Neural crest cell (in vitro differentiated cells): ENCODE data around the gene P2RX3. TPM values are rescaled to one million over a fixed set of nuclear protein-coding genes. Genes with fewer than 3 reads are reported as not detected.

Experiments used
- DNase-seq: peaks from one replicate; pipeline ENCODE4 v3.0.0; 2021; ENCODE audit warnings: low read depth, mixed read lengths, low spot score
- H3K27ac Mint-ChIP-seq: one replicate; pipeline ENCODE4 v1.8.0; 2021; ENCODE audit warnings: mild to moderate bottlenecking, mixed read lengths; ENCODE audit not compliant: unreplicated experiment
- H3K27me3 Mint-ChIP-seq: 2 replicates; pipeline ENCODE4 v1.8.0; 2021; ENCODE audit warnings: low read depth, mild to moderate bottlenecking, mixed read lengths
- H3K36me3 Mint-ChIP-seq: 2 replicates; pipeline ENCODE4 v1.8.0; 2021; ENCODE audit warnings: low read depth, mild to moderate bottlenecking, mixed read lengths
- H3K4me1 Mint-ChIP-seq: 2 replicates; pipeline ENCODE4 v1.8.0; 2021; ENCODE audit warnings: mixed read lengths
- H3K4me3 Mint-ChIP-seq: one replicate; pipeline ENCODE4 v1.8.0; 2021; ENCODE audit warnings: mild to moderate bottlenecking, mixed read lengths
- H3K9me3 Mint-ChIP-seq: 2 replicates; pipeline ENCODE4 v1.8.0; 2021; ENCODE audit warnings: mixed read lengths
- CTCF ChIP-seq: fragments of 200-600 bp; sonication (generic); conservative IDR thresholded peaks from 2 replicates; pipeline ENCODE4 v1.5.0; 2021; ENCODE audit warnings: antibody characterized with exemption, mild to moderate bottlenecking
- total RNA-seq: library from RNA; stranded (reverse); gene quantifications from 2 replicates; pipeline ENCODE4 v1.2.1, GENCODE V29; 2021

Gene P2RX3
- total RNA-seq, 1 donor from 2014 or later = 14.3 TPM

- peaks cover 15% of the 10 kb centered on the region for H3K36me3 Mint-ChIP-seq
- TF ChIP-seq CTCF = no peak
- H3K27me3 Mint-ChIP-seq = no peaks in the 10 kb centered on the region
- no peak for DNase-seq
- no peaks in the 10 kb centered on the region for H3K9me3 Mint-ChIP-seq
- H3K4me1 Mint-ChIP-seq = peaks cover 59% of the 10 kb centered on the region
- peak overlapping the region; percentile 97 for H3K4me3 Mint-ChIP-seq
- H3K27ac Mint-ChIP-seq = peak overlapping the region; percentile 68
Measured at GRCh38 chr11:57321388-57322255, 16.5 kb upstream of the P2RX3 start.

GRCh38 chr11:57322256-57323166 lies 15.6 kb upstream of the P2RX3 start:
- H3K36me3 Mint-ChIP-seq = peaks cover 22% of the 10 kb centered on the region
- TF ChIP-seq CTCF = no peak
- H3K9me3 Mint-ChIP-seq = no peaks in the 10 kb centered on the region
- no peaks in the 10 kb centered on the region for H3K27me3 Mint-ChIP-seq
- DNase-seq = peak; percentile 48
- H3K4me1 Mint-ChIP-seq = peaks cover 66% of the 10 kb centered on the region
- peak overlapping the region; percentile 97 for H3K4me3 Mint-ChIP-seq
- H3K27ac Mint-ChIP-seq = peak overlapping the region; percentile 92

DNA sequence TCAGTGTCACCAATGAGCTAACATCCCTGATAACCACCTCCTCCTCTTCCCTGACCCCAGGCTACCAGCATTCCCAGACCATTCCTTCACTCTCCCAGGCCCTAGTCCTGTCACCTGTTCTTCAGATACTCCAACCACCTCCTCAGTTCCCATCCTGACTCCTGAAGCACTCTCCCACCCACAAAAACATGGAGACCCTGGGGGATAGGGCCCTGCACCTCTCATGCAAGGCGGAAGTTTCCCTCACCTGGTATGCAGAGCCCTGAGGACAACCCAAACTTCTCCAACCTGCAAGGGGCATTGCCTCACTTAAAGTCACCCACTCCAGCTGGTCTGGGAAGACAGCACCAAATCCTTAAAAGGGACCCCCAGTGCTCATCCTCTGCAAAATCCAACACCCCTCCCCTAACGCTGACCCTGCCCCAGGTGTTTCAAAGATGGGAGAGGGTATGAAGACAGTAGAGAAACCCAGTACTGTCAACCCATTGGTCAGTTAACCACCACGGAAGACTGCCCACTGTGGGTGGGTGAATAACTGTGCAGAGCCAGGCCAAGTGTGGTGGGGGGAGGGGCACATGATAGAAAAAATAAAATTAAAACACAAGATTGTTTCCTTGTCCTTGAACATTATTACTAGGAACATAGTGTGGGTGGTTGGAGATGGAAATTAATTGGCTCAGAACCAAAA lies 14.8 kb upstream of the P2RX3 start:
- DNase-seq = no peak
- Mint-ChIP-seq H3K27ac (peak overlapping the region; percentile 60), H3K27me3 (no peaks in the 10 kb centered on the region), H3K9me3 (no peaks in the 10 kb centered on the region), H3K36me3 (peaks cover 25% of the 10 kb centered on the region), H3K4me3 (peak overlapping the region; percentile 97), H3K4me1 (peaks cover 63% of the 10 kb centered on the region)
- TF ChIP-seq CTCF = peak; percentile 12

GRCh38 chr11:57323855-57324153 lies 14.3 kb upstream of the P2RX3 start:
- Mint-ChIP-seq H3K27ac (peak overlapping the region; percentile 97), H3K9me3 (no peaks in the 10 kb centered on the region), H3K4me1 (peaks cover 63% of the 10 kb centered on the region), H3K27me3 (no peaks in the 10 kb centered on the region), H3K4me3 (peak overlapping the region; percentile 97), H3K36me3 (peaks cover 28% of the 10 kb centered on the region)
- DNase-seq = no peak
- no peak for TF ChIP-seq CTCF

DNA sequence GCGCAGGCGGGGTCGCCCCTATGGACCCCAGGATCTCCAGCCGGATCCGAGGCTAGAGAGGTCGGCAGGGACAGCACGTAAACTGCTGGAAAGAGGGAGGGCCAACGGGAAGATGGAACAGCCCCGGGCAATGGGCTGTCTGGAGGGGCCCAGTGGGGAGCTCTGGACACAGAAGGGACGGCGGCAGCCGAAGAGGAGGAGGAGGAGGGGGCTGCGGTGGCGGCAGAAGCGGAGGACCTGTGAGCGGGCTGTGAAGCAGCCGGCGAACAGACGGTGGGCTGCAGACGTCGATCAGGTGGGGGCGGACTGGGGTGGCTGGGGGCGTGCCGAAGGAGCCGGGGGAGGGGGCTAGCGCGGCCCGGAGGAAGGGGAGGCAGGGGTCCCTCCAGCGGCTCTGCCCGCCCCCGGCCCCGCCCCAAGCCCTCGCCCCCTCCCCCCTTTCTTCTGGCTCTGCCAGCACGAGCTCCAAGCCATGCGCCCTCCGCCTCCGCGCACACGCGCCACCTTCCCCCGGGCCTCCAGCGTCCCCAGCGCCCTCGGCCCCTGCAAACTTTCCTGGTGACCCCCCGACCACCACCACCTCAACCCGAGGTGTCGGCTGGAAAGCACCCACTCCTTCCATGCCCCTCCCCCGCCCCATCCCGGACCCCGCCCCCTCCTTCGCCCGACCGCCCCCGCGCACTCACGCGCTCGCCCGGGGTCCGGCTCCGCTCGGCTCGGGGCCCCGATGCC lies 13.8 kb upstream of the P2RX3 start:
- no peak for TF ChIP-seq CTCF
- H3K27ac Mint-ChIP-seq = peak overlapping the region; percentile 97
- peaks cover 27% of the 10 kb centered on the region for H3K36me3 Mint-ChIP-seq
- no peaks in the 10 kb centered on the region for H3K27me3 Mint-ChIP-seq
- H3K4me1 Mint-ChIP-seq = peaks cover 60% of the 10 kb centered on the region
- no peaks in the 10 kb centered on the region for H3K9me3 Mint-ChIP-seq
- DNase-seq = peak; percentile 74
- peak overlapping the region; percentile 97 for H3K4me3 Mint-ChIP-seq
